Measurements from ENCODE around the gene GALNT18.

GALNT18 gene

GRCh38 chr11:11427140-11427539 is 194.7 kb downstream of the GALNT18 start:
- no peak for DNase-seq

GRCh38 chr11:11426226-11426952 is 195.4 kb downstream of the GALNT18 start:
- DNase-seq: no peak

GRCh38 chr11:11425806-11426205 is 196.0 kb downstream of the GALNT18 start:
- DNase-seq: no peak

GRCh38 chr11:11424688-11425087 is 197.1 kb downstream of the GALNT18 start:
- no peak for DNase-seq

GRCh38 chr11:11422411-11423128 is 199.2 kb downstream of the GALNT18 start:
- no peak for DNase-seq

- no peak for DNase-seq
Observed at GRCh38 chr11:11421509-11421908, 200.3 kb downstream of the GALNT18 start.

GRCh38 chr11:11420899-11421285 is 200.9 kb downstream of the GALNT18 start:
- DNase-seq: no peak

- no peak for DNase-seq
Observed at GRCh38 chr11:11420191-11420898, 201.5 kb downstream of the GALNT18 start.

- DNase-seq: no peak
Observed at GRCh38 chr11:11419747-11420146, 202.1 kb downstream of the GALNT18 start.

- no peak for DNase-seq
Observed at GRCh38 chr11:11416917-11417316, 204.9 kb downstream of the GALNT18 start.

GRCh38 chr11:11416502-11416901 is 205.3 kb downstream of the GALNT18 start:
- no peak for DNase-seq

- DNase-seq: no peak
Observed at GRCh38 chr11:11415901-11416300, 205.9 kb downstream of the GALNT18 start.

GRCh38 chr11:11414996-11415395 is 206.8 kb downstream of the GALNT18 start:
- DNase-seq: no peak

GRCh38 chr11:11413776-11414175 is 208.0 kb downstream of the GALNT18 start:
- no peak for DNase-seq

GRCh38 chr11:11411401-11411985 is 210.3 kb downstream of the GALNT18 start:
- DNase-seq: no peak

GRCh38 chr11:11409901-11410300 is 211.9 kb downstream of the GALNT18 start:
- no peak for DNase-seq

GRCh38 chr11:11409224-11409623 is 212.6 kb downstream of the GALNT18 start:
- no peak for DNase-seq

- DNase-seq: no peak
Observed at GRCh38 chr11:11408436-11409221, 213.2 kb downstream of the GALNT18 start.

- DNase-seq: no peak
Observed at GRCh38 chr11:11407763-11408084, 214.1 kb downstream of the GALNT18 start.

GRCh38 chr11:11407065-11407762 is 214.6 kb downstream of the GALNT18 start:
- no peak for DNase-seq

- no peak for DNase-seq
Observed at GRCh38 chr11:11406652-11407051, 215.2 kb downstream of the GALNT18 start.
